Thymus (tissue), 11 donors: ENCODE data around the gene BID. TPM values are rescaled to one million over a fixed set of nuclear protein-coding genes. Genes with fewer than 3 reads are reported as not detected.

ENCODE experiments used
- DNase-seq, 9 donors: peaks; one replicate each; pipeline ENCODE4 v3.0.0-alpha.2; 2013; ENCODE audit warnings: low spot score in 9 of 9, low read depth in 6 of 9, missing footprints in 1 of 9
- H3K27ac ChIP-seq, 2 donors: one replicate each; pipeline ENCODE4 v1.5.1; 2013; ENCODE audit warnings: control low read depth in 1 of 2, low read depth in 1 of 2, low read length in 1 of 2, mild to moderate bottlenecking in 1 of 2, moderate library complexity in 1 of 2
- H3K27me3 ChIP-seq, 2 donors: one replicate each; pipeline ENCODE4 v1.5.1; 2013; ENCODE audit warnings: low read length in 1 of 2; ENCODE audit not compliant: control insufficient read depth in 2 of 2, insufficient read depth in 1 of 2
- H3K36me3 ChIP-seq, 2 donors: one replicate each; pipeline ENCODE4 v1.5.1; 2013; ENCODE audit warnings: low read length in 1 of 2, mild to moderate bottlenecking in 1 of 2, moderate library complexity in 1 of 2; ENCODE audit not compliant: control insufficient read depth in 2 of 2, insufficient read depth in 2 of 2
- H3K4me1 ChIP-seq, 2 donors: one replicate each; pipeline ENCODE4 v1.5.1; 2013; ENCODE audit warnings: low read length in 2 of 2; ENCODE audit not compliant: control insufficient read depth in 2 of 2, insufficient read depth in 2 of 2
- H3K4me3 ChIP-seq, 2 donors: one replicate each; pipeline ENCODE4 v1.5.1; 2013; ENCODE audit warnings: low read length in 2 of 2, control low read depth in 1 of 2, mild to moderate bottlenecking in 1 of 2
- H3K9me3 ChIP-seq, 2 donors: one replicate each; pipeline ENCODE4 v1.5.1; 2013; ENCODE audit warnings: low read length in 1 of 2, mild to moderate bottlenecking in 1 of 2; ENCODE audit not compliant: control insufficient read depth in 2 of 2, insufficient read depth in 1 of 2
- WGBS: extraction: QIAGEN DNeasy Blood & Tissue Kit; methylation state at CpG from one replicate; pipeline ENCODE4 v1.1.7; 2013; 5-methylcytosine and 5-hydroxymethylcytosine counted together
- polyA plus RNA-seq: library from polyadenylated mRNA; stranded (reverse); fragments of 200-250 nt; gene quantifications from one replicate; pipeline ENCODE4 v1.2.3, GENCODE V29; 2013
- total RNA-seq: library from RNA; stranded (reverse); fragments of 120-200 nt; gene quantifications from one replicate; pipeline ENCODE4 v1.2.4, GENCODE V29; 2013
- donor health status: healthy.

Gene BID
- total and polyA plus RNA-seq, 2 donors: 32.5 to 46.7 TPM

- DNase-seq: peak in 1 of 9 donors; percentile 56
- H3K27me3 ChIP-seq: peaks cover 0 to 2% of the 10 kb centered on the region in 2 donors
- H3K36me3 ChIP-seq: peaks cover 5 to 11% of the 10 kb centered on the region in 2 donors
- H3K4me1 ChIP-seq: peaks cover 42 to 80% of the 10 kb centered on the region in 2 donors
- no peak overlapping the region for H3K4me3 ChIP-seq
- H3K9me3 ChIP-seq: peaks cover 4 to 10% of the 10 kb centered on the region in 2 donors
- peak overlapping the region; percentile 32 to 78 for H3K27ac ChIP-seq
- 78% methylated on average over 10 of the region's 10 CpGs for WGBS
These were observed 1.7 kb upstream of the BID start for GRCh38 chr22:17775781-17776465.

GRCh38 chr22:17774926-17775685 lies 837 bp upstream of the BID start:
- H3K9me3 ChIP-seq: peaks cover 3 to 5% of the 10 kb centered on the region in 2 donors
- peaks cover 46 to 72% of the 10 kb centered on the region in 2 donors for H3K4me1 ChIP-seq
- peaks cover 5 to 15% of the 10 kb centered on the region in 2 donors for H3K36me3 ChIP-seq
- peaks cover 0 to 2% of the 10 kb centered on the region in 2 donors for H3K27me3 ChIP-seq
- peak overlapping the region; percentile 32 to 66 for H3K27ac ChIP-seq
- DNase-seq: no peak
- H3K4me3 ChIP-seq: no peak overlapping the region
- 87% methylated on average over 27 of the region's 27 CpGs for WGBS

GRCh38 chr22:17773606-17774205 lies 563 bp downstream of the BID start:
- H3K4me3 ChIP-seq: peak overlapping the region; percentile 50 to 86
- WGBS: 1% methylated on average over 46 of the region's 47 CpGs
- DNase-seq: peak in 1 of 9 donors; percentile 66
- H3K9me3 ChIP-seq: no peaks in the 10 kb centered on the region
- peak overlapping the region in 1 of 2 donors; percentile 82 for H3K27ac ChIP-seq
- H3K4me1 ChIP-seq: peaks cover 46 to 68% of the 10 kb centered on the region in 2 donors
- peaks cover 5 to 11% of the 10 kb centered on the region in 2 donors for H3K36me3 ChIP-seq
- H3K27me3 ChIP-seq: peaks cover 0 to 2% of the 10 kb centered on the region in 2 donors

GRCh38 chr22:17772958-17773605 lies 1.2 kb downstream of the BID start:
- H3K27ac ChIP-seq: no peak overlapping the region
- DNase-seq: no peak
- H3K4me1 ChIP-seq: peaks cover 43 to 65% of the 10 kb centered on the region in 2 donors
- peak overlapping the region; percentile 50 to 86 for H3K4me3 ChIP-seq
- H3K36me3 ChIP-seq: peaks cover 5 to 11% of the 10 kb centered on the region in 2 donors
- WGBS: 33% methylated on average over 18 of the region's 18 CpGs
- no peaks in the 10 kb centered on the region for H3K9me3 ChIP-seq
- peaks cover 0 to 2% of the 10 kb centered on the region in 2 donors for H3K27me3 ChIP-seq

- no peak for DNase-seq
- H3K9me3 ChIP-seq: no peaks in the 10 kb centered on the region
- peak overlapping the region; percentile 50 to 86 for H3K4me3 ChIP-seq
- peak overlapping the region in 1 of 2 donors; percentile 2 for H3K27ac ChIP-seq
- peaks cover 0 to 2% of the 10 kb centered on the region in 2 donors for H3K27me3 ChIP-seq
- H3K4me1 ChIP-seq: peaks cover 47 to 65% of the 10 kb centered on the region in 2 donors
- H3K36me3 ChIP-seq: peaks cover 5 to 11% of the 10 kb centered on the region in 2 donors
- WGBS: 89% methylated on average over 21 of the region's 21 CpGs
These were observed 1.9 kb downstream of the BID start for GRCh38 chr22:17772249-17772957.

- WGBS: 94% methylated on average over 19 of the region's 19 CpGs
- peaks cover 0 to 2% of the 10 kb centered on the region in 2 donors for H3K27me3 ChIP-seq
- peaks cover 5 to 11% of the 10 kb centered on the region in 2 donors for H3K36me3 ChIP-seq
- peaks cover 35 to 52% of the 10 kb centered on the region in 2 donors for H3K4me1 ChIP-seq
- no peaks in the 10 kb centered on the region for H3K9me3 ChIP-seq
- H3K27ac ChIP-seq: no peak overlapping the region
- DNase-seq: no peak
- no peak overlapping the region for H3K4me3 ChIP-seq
These were observed 3.8 kb downstream of the BID start for GRCh38 chr22:17770180-17771077.

GRCh38 chr22:17769716-17770082 lies 4.6 kb downstream of the BID start:
- H3K9me3 ChIP-seq: no peaks in the 10 kb centered on the region
- DNase-seq: no peak
- H3K36me3 ChIP-seq: peaks cover 5 to 11% of the 10 kb centered on the region in 2 donors
- H3K27ac ChIP-seq: peak overlapping the region in 1 of 2 donors; percentile 43
- peaks cover 30 to 50% of the 10 kb centered on the region in 2 donors for H3K4me1 ChIP-seq
- H3K27me3 ChIP-seq: peaks cover 0 to 2% of the 10 kb centered on the region in 2 donors
- H3K4me3 ChIP-seq: no peak overlapping the region
- WGBS: 92% methylated on average over 9 of the region's 9 CpGs
